Activated naive CD4-positive, alpha-beta T cell treated with Interleukin-2 at 50 U/mL for 16 hours (primary cell): ENCODE measurements around the gene NDE1.
"Not testable (repeated sequence)": the region's sequence is repeated elsewhere in the genome, so short reads cannot be mapped to it uniquely, and the experiment has no call there.

Experiments used
- DNase-seq: peaks from one replicate; pipeline ENCODE4 v3.0.0-alpha.2; 2020

NDE1 gene

DNA sequence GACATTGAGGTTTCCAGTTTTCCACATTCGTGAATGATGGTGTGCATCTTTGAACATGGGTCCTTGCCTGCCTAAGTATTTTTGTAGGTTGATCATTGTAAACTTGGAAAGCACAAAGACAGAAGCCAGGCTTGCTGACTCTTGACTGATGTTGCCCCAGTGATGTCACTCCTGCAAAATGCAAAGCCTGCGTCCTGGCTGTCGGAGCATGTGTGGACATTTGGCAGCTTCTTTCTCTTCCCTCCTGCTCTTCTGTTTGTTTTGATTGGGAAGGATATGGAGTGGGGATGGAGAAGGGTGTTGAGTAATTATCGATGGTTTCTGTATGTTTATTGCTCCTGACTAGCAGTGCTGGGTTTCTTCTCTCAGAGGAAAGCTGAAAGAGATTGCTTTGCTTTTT lies 3.2 kb downstream of the NDE1 start:
- no peak for DNase-seq

DNA sequence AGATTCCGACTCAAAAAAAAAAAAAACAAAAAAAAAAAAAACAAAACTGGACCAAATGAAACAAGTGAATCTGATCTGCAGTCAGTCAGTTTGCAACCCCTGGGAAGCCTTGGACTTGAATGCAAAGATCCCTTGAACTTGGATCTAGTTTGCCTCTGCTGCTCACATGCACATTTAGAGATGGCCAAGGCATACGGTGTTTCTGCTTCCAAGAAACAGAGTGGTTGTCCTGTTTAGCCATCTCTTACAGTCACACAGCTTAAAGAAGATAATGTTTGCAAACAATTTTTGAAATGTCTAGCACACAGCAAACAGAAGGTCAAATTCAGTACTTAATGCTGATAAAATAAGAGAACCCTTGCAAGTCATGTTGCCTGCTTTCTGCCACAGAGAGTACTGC lies 4.5 kb downstream of the NDE1 start:
- no peak for DNase-seq

DNA sequence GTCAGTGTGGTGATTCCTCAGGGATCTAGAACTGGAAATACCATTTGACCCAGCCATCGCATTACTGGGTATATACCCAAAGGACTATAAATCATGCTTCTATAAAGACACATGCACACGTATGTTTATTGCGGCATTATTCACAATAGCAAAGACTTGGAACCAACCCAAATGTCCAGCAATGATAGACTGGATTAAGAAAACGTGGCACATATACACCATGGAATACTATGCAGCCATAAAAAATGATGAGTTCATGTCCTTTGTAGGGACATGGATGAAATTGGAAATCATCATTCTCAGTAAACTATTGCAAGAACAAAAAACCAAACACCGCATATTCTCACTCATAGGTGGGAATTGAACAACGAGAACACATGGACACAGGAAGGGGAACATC lies 5.5 kb downstream of the NDE1 start:
- not testable (repeated sequence) for DNase-seq

DNA sequence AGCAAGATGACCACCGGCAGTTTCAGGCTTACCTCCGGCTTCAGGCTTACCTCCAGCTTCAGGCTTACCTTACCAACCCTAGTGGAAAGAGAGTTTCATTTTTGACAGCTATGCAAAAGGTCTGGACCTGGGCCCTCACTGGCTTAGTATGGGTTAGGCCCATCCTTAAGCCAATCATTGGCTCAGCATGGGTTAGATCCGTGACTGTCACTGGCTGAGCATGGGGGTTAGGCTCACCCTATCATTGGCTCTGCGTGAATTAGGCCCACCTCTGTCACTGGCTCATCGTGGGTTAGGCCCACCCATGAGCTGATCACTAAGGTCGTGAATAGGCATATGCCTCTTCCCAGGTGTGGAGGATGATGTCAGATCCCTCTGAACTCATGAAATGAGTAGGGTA lies 8.1 kb downstream of the NDE1 start:
- no peak for DNase-seq

DNA sequence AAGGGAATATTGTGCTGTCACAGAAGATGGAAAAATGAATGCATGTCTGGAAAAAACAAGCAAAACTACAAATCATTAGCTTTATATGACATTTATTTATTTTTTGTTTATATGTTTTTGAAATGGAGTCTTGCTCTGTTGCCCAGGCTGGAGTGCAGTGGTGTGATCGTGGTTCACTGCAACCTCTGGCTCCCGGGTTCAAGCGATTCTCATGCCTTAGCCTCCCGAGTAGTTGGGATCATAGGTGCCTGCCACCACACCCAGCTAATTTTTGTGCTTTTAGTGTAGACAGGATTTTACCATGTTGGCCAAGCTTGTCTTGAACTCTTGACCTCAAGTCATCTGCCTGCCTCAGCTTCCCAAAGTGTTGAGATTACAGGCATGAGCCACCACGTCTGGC lies 8.5 kb downstream of the NDE1 start:
- no peak for DNase-seq

DNA sequence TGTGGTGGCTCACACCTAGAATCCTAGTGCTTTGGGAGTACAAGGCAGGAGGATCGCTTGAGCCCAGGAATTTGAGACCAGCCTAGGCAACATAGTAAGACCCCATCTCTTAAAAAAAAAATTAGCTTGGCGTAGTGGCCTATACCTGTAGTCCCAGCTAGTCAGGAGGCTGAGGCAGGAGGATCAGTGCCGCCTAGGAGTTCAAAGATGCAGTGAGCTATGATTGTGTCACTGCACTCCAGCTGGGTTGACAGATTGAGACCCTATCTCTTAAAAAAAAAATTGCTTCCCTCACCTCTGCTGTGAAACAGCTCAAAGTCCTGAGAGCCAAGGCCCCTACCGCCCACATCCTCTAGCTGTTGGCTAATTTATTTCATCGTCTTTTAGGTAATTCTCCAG lies 10.2 kb downstream of the NDE1 start:
- DNase-seq, result no peak

DNA sequence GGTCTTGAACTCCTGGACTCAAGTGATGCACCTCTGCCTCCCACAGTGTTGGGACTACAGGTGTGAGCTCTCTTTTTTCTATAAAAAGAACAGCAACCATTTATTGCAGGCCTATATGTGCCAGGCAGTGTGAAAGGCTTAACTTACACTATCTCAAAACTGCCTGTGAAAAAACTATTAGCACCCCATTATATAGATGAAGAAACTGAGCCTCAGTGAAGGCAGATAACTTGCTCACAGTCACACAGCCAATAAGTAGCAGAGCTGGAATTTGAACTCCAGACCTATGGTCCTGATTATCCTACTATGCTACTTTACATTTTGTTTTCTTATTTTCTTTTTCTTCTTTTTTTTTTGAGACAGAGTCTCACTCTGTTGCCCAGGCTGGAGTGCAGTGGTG lies 15.1 kb downstream of the NDE1 start:
- DNase-seq, result no peak

DNA sequence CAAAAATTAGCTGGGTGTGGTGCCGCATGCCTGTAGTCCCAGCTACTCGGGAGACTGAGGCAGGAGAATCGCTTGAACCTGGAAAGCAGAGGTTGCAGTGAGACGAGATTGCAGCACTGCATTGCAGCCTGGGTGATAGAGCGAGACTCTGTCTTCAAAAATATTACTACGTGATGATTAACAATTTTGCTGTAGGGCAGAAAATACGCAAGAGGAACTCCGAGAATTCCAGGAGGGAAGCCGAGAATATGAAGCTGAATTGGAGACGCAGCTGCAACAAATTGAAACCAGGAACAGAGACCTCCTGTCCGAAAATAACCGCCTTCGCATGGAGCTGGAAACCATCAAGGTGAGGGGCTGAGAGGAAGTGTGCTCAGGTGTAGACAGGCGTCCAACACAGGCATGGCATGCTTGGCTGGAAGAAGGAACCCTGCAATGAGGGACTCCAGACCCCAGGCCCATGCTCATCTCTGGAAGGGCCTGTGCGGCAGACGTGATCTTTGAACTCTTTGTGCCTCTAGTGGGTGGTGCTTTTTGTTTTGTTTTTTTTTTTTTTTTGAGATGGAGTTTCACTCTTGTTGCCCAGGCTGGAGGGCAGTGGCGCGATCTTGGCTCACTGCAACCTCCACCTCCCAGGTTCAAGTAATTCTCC lies 17.2 kb downstream of the NDE1 start:
- no peak for DNase-seq

DNA sequence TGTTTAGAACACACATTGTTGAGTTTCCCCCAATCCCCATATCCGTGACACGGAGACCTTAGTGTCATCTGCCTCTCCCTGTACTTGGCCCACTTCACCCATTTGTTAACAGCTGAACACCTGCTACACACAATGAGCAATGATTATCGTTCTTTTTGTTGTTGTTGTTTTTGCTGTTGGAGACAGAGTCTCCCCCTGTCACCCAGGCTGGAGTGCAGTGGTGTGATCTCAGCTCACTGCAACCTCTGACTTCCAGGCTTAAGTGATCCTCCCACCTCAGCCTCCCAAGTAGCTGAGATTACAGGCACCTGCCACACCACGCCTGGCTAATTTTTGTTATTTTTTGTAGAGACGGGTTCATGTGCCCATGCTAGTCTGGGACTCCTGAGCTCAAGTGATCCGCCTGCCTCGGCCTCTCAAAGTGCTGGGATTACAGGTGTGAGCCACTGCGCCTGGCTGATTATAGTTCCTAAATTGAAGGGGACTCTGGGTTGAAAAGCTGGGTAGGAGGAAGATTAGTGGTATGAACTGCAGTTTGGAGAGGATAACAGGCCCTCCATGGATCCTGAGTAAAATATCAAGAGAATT lies 21.6 kb downstream of the NDE1 start:
- DNase-seq, result no peak

DNA sequence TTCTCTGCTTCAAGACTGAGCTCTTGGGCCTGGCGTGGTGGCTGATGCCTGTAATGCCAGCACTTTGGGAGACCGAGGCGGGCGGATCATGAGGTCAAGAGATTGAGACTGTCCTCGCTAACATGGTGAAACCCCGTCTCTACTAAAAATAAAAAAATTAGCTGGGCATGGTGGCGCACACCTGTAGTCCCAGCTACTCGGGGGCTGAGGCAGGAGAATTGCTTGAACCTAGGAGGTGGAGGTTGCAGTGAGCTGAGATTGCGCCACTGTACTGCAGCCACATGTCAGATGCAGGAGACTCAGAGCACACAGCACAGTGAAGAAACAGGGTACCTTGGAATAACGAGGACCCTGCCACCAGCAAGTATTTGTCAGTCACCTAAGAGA lies 22.1 kb downstream of the NDE1 start:
- DNase-seq, result not testable (repeated sequence)

DNA sequence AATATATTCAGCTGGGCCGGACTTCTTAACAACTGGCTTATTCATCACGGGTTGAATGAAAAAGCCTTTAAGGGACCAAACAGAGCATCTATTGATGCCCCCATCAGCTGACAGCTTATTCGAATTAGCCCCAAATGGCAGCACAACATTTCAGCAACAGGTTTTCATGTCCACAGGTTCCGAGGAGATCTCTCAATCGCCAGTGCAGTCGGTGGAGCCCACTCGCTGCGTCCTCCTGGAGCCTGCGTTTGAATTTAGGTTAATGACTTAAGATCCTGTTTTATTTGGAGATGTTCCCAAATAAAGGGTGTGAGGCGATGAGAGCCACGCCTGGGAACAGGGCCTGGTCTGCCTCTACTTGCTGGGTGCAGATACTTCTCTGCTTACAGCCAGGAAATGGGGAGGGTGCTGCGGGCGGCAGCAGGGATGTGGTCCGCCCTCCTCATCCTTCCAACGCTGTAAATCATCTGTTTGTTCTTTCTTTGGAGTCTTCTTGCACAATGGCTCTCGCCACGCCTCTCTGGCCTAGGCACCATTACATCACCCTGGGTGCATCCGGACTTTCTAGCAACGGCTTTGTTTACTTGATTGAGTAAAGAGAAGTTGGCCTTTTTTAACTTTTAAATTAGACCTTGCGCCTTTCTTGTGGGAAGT lies 22.6 kb downstream of the NDE1 start:
- peak; percentile 59 for DNase-seq

DNA sequence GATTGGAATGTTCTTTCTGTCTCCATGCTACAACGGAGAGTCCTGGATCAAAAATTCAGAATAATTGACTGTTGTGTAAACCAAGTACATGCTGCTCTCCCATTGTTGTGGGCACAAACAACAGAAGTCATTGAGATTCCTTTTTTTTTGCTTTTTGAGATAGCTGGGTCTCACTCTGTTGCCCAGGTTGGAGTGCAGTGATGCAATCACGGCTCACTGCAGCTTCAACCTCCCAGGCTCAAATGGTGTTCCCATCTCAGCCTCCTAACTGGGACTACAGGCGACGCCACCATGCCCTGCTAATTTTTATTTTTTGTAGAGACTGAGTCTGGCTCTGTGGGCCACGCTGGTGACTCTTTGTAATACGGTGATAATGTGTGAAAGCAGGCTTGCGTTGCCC lies 24.5 kb downstream of the NDE1 start:
- no peak for DNase-seq

DNA sequence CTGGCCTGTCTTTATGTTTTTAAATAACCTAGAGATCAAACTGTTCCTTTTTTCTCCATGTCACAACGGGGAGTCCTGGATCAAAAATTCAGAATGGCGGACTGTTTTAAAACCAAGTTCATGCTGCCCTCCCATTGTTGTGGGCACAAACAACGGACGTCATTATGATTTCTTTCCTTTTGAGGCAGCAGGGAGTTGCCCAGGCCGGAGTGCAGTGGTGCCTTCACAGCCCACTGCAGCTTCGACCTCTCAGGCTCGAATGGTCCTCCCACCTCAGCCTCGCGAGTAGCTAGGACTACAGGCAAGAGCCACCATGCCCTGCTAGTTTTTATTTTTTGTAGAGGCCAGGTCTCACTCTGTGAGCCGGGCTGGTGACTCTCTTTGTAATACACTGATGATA lies 26.5 kb downstream of the NDE1 start:
- DNase-seq, result no peak

DNA sequence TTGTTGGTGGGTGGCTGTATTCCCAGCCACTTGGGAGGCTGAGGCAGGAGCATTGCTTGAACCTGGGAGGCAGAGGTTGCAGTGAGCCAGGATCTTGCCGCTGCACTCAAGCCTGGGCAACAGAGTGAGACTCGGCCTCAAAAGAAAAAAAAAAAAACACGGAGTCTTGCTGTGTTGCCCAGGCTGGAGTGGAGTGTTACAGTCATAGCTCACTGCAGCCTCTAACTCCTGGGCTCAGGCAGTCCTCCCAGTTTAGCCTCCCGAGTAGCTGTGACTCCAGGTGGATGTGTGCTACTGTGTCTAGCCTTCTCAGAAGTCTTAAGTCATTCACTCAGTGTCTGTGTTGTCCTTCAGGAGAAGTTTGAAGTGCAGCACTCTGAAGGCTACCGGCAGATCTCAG lies 27.4 kb downstream of the NDE1 start:
- no peak for DNase-seq

DNA sequence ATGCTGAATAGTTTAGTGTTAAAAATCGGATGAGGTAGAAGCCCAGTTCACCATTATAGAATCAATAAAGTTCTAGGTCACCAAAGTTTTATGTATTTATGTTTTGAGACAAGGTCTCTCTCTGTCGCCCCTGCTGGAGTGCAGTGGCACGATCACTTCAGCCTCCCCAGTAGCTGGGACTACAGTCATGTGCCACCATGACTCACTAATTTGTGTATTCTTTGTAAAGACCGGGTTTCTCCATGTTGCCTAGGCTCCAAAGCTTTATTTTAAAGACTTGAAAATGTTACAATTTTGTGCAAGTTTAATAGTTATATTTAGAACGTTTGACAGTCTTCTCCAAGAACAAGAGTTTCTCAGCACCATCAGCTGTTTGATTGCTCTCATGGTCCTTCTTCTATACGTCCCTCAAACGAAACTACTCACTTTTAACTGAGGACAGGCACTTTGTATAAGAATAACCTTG lies 32.1 kb downstream of the NDE1 start:
- peak; percentile 65 for DNase-seq

DNA sequence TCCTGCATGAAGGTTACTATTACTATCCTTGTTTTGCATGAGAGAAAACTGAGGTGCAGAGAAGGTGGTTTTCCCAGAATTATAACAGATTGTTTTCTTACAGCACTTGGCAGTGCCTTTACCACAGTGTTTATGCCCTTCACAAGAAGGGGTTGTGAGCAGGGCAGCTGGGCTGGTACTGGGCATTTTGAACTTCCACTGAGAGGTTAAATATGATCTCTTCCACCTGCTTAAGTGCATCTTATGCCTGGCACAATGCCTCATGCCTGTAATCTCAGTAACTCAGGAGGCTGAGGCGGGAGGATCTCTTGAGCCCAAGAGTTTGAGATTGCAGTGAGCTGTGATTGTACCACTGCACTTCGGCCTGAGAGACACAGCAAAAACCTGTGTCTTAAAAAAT lies 36.2 kb downstream of the NDE1 start:
- DNase-seq, result no peak

DNA sequence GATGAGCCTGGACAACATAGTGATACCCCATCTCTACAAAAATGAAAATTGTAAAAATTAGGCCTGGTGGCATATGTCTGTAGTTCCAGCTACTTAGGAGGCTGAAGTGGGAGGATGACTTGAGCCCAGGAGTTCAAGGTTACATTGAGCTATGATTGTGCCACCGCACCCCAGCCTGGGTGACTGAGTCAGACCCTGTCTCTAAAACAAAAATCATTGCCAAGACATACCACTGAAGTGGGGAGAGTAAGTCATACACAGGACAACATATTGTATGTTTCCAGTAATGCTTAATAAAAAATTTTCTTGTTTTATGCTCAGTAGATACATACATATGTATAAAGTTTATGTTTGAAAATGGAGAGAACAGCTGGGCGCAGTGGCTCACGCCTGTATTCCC lies 39.2 kb downstream of the NDE1 start:
- no peak for DNase-seq

DNA sequence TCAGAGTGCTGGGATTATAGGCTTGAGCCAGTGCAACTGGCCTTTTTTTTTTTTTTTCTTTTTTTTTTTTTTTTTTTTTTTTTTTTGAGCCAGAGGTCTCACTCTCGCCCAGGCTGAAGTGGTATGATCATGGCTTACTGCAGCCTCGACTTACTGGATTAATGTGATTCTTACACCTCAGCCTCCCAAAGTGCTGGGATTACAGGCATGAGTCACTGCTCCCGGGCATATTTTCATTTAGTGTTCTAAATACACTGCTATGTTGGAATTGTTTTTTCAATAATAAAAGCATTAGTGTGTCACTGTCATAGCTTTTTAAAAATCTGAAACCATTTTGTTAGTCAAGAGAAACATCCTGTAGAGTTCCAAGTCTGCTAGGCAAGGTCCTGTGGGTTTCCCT lies 40.3 kb downstream of the NDE1 start:
- no peak for DNase-seq

DNA sequence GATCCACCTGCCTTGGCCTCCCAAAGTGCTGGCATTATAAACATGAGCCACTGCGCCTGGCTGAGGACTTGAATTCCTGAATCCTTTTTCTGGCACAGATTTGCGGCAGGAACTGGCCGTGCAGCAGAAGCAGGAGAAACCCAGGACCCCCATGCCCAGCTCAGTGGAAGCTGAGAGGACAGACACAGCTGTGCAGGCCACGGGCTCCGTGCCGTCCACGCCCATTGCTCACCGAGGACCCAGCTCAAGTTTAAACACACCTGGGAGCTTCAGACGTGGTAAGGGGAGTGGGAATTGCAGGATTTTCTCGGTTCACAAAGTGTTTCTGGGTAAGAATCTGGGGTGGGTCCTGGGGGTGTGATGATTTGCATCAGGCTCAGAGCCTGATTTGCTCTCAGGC lies 41.0 kb downstream of the NDE1 start:
- DNase-seq, result no peak

DNA sequence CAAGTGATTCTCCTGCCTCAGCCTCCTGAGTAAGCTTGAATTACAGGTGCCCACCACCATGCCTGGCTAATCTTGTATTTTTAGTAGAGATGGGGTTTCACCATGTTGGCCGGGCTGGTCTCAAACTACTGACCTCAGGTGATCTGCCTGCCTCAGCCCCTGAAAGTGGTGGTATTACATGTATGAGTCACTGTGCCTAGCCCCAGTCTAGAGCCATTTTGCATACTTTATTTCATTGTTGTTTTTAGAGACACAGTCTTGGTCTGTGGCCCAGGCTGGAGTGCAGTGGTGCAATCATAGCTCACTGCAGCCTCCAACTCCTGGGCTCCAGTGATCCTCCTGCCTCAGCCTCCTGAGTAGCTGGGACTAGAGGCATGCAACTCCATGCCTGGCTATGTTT lies 42.5 kb downstream of the NDE1 start:
- not testable (repeated sequence) for DNase-seq

DNA sequence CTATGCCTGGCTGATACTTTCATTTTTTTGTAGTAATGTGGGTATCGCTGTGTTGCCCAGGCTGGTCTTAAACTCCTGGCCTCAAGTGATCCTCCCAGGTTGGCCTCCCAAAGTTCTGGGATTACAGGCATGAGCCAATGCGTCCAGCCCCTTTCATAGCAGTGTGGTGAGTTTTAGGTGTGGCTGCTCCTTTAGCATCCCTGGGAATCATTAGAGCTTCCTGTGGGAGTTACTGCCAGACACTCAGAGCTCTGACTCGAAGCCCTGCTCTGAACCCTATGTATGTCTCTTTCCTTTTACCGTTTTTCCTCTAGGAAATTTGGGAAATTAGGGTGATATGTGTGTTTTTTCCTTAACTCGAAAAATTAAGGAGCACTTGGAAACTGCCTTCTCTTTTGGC lies 44.5 kb downstream of the NDE1 start:
- no peak for DNase-seq

DNA sequence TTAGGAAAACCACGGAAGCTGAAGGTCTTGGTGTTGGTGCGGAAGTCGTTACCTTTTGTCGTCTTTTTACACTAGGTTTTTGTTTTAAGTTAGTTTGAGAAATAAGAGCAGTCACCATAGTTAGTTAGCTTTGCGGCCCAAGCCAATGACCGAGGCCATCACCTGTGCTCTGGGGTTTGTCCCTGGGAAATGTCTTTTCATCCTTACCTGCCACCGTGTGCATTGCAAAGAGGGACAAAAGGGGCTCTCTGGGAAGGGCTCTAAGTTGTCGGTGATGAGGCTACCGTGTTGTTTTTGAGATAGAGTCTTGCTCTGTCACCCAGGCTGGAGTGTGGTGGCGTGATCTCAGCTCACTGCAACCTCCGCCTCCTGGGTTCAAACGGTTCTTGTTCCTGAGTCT lies 49.8 kb downstream of the NDE1 start:
- DNase-seq, result no peak

DNA sequence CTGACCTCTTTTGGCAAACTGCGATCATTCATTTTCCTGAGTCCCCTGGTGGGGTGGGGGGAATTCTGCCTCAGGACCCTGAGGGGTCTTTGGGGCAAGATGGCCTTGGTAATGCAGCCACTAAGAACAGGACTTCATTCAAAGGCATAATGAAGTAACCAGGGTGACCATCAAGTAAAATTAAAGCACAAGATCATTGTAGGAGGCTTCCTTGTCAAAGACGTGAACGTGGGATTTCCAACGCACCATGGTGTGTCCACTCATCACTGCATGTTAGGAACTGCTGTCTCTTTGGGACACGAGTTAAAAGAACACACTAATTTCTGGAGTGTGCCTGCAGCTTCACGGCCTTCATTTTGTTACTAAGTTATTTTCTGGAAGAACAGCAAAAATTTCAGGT lies 51.3 kb downstream of the NDE1 start:
- DNase-seq, result no peak
